ENCODE measurements around the gene POLE. TPM values are rescaled to one million over a fixed set of nuclear protein-coding genes. Genes with fewer than 3 reads are reported as not detected.
"Not testable (repeated sequence)": the region's sequence is repeated elsewhere in the genome, so short reads cannot be mapped to it uniquely, and the experiment has no call there.

POLE gene
- polyA plus RNA-seq, 3 donors: 54.6 to 63.3 (median 62.3) TPM

DNA sequence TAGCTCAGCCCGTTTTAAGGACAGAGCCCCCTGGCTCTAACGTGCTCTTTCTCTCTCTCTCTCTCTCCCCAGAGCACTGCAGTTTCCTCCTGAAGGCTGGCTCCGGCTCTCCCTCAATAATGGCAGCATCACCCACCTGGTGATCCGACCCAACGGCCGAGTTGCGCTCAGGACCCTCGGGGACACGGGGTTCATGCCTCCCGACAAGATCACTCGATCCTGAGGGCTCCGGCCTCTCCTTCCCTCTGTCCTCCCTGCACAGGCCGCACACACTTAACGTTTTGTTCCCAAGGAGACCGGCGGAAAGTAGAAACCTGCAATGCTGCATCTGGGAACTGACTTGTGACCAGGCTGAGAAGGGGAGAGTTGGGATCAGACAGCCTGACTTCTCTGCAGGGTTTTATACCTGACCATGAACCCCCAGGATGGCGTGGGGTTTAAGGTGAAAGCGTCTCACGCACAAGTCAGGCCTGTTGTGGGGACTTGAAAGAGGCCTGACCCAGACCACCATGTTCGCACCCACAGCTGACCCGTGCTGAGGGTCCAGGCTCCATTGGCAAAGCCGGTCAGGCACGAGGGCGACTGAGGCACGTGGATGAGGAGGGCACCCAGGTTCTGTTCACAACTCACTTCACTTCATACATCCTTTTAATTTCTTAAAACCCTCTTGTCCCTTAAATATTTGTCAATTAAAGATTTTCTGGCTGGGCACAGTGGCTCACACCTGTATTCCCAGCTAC is 33.6 kb upstream of the POLE start:
- no peak for DNase-seq

DNA sequence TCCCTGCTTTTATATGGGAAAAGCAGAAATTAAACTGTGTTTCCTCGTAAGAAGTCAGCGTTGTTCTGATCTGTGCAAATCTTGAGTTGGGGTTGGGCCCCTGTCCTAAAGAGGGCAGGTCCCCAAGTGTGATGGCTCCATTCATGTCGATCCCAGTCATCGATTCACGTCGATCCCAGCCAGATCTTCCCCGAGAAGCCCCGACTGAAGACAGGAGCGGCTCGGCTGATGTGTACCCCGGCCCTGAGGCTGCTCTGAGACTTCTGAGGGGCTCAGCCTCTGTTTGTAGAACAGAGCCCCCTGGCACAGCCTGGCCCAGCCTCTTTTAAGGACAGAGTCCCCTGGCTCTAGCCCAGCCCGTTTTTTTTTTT is 32.8 kb upstream of the POLE start:
- no peak for DNase-seq

DNA sequence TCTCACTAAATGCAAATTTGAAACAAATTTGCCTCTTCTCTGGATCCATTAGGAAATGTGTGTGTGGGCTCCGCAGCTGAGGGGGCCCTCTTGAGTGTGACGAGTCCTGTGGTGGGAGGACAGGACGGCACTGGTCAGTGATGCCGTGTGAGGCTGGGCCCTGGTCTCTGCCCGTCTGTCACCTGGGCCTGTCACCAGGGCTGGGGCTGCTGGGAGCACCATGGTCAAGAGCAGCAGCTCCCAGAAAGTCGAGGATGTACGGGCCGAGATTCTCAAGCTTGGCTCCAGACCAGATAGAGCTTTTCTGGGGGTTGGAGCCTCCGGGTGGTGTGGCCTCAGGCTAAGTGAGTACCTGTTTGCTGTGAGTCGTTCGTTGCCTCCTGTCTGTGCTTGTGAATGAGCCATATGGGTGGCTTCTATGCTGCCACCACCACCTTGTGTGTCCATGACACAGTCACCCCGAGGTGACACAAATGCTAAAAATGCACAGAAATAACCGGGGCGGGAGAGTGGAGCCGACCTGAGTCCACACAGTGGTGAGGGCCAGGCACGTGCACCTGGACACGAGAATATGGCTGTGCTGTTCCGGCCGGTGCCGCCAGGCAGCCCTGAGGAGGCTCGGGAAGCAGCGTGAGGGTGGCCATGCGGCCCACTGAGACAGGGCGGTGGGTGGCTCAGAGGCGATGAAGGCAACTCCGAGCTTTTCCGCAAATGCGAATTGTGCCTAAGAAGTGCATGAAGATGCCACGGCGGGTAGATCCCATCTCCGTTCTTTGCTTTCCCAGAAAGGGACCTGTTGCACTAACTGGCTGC is 32.2 kb upstream of the POLE start:
- no peak for DNase-seq

DNA sequence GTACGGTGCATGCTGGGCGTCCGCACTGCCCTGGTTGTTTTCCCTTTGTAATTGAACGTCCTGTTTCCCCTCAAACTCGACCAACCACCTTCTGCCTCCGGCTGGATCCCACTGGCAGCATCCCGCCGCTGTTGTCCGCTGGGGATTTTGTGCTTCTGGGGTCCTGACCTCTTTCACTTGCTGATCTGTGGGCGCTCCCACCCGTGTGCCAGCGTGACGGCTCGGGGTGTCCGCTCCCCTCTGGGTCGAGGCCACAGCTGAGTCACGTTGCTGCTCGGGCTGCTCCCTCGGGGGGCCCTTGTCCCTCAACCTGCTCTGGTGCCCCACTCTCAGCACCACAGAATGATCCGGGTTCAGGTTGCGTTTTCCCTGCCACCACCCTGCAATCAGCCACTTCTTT is 31.5 kb upstream of the POLE start:
- no peak for DNase-seq

DNA sequence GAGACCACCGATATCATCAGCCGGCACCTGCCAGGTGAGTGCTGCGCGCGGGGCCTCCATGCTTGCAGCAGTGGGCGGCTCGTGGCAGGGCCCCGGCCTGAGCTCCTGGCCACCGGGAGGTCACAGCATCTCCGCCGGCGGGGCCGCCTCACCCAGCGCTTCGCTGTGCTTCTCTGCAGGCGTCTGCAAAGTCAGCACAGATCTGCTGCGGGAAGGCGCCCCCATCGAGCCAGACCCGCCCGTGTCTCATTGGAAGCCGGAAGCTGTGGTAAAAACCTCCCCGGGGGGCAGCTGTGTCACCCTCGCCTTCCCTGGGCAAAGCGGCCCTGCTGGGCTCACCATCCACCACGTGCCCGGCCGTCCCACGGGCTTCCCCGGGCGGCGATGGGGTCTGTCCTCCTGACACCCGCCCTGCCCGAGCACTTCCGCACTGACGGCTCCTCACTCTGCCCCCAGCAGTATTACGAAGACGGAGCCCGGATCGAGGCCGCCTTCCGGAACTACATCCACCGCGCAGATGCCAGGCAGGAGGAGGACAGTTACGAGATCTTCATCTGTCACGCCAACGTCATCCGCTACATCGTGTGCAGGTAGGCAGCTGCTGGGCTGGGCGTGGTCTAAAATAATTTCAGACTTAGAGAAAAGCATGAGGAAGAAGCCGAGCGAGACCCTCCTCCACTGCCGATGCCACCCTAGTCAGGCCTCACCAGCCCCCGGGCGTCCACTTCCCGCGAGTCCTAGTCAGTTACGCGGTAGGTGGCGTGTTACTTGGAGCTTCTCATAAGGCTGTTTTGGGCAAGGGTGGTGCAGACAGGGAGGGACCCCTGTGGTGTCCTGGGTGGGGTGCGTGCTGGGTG is 30.6 kb upstream of the POLE start:
- DNase-seq: no peak

DNA sequence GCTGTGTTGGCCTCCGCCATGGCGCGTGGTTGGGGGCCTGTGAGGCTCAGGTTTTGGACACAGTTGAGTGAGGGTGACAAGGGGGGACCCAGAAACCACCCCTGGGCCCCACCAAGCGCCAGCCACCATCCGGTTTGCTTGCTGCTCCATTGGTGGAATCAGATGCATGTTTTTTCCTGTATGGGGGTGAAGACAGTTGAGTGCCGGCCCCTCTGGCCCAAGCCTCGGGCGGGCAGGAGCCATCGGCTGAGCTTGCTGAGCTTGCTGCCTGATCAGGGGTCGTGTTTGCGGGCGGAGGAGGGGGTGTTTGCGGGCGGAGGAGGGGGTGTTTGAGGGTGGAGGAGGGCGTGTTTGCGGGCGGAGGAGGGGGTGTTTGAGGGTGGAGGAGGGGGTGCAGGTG is 29.9 kb upstream of the POLE start:
- DNase-seq: no peak

DNA sequence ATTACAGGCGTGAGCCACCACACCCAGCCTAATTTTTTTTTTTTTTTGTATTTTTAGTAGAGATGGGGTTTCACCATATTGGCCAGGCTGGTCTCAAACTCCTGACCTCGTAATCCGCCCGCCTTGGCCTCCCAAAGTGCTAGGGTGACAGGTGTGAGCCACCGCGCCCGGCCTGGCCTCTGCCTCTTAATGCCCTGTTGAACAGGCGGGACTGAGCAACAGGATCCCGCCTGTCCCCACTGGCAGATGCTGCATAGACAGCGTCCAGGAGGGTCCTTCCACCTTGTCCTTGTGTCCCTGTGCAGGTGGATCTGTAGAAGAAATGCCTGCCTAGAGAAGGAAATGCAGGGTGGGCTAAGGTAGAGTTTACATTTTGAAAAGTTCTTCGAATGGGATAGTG is 29.2 kb upstream of the POLE start:
- DNase-seq: no peak

DNA sequence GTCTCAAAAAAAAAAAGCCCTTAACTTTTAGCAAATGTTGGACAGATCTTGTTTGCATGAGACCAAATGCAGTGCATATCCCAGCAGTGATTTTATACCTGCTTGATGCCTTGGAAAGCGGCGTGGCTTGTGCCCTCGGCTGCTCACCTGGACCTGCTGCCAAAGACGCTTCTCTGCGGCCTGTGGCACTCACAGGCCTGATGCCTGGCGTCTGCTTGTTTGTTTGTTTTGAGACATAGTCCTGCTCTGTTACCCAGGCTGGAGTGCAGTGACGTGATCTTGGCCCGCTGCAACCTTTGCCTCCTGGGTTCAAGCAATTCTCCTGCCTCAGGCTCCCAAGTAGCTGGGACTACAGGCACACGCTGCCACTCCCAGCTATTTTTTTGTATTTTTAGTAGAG is 28.7 kb upstream of the POLE start:
- no peak for DNase-seq

DNA sequence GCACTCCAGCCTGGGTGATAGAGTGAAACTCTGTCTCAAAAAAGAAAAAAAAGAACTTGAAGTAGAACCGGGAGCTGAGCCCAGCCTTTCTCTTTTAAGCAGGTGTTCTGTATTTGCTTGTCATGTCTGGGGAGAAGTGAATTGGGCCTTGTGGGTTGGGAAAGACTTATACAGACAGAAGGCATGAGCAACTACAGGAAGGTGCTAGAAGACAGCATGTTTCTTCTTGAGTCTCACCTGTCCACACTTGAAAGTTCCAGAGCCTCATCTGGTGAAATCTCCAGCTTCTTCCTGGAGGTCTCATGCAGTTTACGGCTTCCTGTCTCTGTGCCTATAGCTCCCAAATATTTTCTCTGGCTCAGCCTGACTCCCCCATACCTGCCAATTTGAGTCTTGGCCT is 26.0 kb upstream of the POLE start:
- DNase-seq: no peak

DNA sequence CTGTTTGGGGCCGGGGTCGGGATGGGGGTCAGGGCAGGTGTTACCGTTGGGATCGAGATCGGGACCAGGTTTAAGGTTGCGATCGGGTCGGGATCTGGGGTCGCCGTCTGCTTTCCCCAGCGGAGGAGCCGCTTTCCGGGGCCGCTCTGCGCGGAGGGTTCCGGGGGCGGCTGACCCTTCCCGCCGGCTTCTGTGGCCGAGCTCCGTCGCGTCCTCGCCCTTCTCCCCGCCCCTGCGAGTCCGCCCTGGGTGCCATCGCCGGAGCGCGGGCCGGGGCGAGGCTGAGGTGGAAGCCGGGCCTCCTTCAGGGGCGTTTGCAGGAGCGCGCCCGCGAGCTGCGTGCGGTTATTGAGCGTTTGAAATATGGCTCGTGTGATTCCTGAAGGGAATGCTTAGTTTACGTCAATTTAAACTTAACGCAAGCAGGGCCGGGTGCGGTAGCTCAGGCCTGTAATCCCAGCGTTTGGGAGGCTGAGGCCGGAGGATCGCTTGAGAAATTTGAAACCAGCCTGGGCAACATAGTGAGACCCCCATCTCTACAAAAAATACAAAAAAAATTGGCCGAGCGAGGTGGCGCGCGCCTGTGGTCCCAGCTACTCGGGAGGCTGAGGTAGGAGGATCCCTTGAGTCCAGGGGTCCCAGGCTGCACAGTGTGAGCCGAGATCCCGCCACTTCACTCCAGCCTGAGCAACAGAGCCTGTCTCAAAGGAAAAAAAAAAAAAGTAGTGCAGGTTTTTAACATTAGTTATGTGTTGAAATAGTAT is 24.1 kb upstream of the POLE start:
- no peak for DNase-seq

DNA sequence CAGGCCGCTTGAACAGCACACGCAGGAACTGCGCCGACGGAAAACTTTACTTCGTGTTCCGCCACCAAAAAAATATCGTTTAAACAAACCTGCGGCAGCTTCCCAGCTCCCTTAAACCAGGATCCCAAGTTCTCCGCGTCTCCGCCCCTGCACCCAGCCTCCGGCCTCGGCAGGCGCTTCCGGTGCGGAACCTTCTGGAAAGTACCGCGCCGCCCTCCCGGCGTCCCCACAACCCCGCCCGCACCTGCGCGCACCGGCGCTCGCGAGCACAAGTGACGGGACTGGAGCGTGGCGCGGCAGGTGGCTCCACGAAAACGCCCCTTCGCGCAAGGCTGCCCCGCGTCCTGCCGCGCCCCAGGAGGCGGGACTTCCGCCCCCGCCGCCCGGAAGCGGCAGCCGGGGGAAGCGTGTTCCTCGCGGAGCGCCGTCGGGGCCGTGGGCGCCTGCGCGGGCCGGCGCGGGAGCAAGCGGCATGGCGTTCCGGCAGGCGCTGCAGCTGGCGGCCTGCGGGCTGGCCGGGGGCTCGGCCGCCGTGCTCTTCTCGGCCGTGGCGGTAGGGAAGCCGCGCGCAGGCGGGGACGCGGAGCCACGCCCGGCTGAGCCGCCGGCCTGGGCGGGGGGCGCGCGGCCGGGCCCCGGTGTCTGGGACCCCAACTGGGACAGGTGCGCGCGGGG is 23.4 kb upstream of the POLE start, which contains the start of gene PGAM5:
TSS of gene PGAM5 (plus strand) at position 438 of the 675 bp plus-strand sequence. CDS start at position 473, 35 bp downstream.
- peak; percentile 85 for DNase-seq

DNA sequence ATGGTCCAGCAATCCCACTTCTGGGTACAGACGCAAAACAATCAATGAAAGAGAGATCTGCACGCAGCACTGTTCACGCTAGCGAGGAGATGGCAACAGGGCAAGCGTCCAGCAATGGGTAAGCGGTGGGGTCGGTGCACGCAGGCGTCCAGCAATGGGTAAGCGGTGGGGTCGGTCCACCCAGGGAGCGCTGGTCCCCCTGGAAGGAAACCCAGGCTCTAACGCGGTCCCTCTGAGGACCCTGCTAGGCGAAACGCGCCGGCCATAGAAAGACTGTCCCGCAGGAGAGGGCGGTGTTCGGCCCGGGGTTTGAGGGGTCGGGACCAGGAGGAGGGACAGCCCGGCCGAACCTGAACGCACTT is 22.9 kb upstream of the POLE start:
- no peak for DNase-seq

DNA sequence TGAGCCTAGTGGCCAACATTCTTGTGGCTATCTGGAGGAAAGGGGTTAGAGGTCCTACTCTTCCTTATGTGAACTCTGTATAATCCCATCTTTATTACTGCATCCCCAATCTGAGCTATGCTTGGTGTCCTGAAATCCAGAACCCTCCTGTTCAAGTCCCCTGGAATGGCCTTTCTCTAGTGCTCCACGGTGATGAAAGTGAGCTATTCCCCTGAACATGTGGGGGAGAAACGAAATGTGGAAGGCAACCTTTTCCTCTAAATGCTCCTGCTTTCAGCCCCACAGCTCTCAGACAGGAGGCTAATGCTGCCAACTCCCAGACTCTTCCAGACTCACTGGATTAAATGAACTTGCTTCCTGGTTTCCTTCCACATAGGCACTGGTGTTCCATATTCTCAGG is 21.0 kb upstream of the POLE start:
- DNase-seq: no peak

DNA sequence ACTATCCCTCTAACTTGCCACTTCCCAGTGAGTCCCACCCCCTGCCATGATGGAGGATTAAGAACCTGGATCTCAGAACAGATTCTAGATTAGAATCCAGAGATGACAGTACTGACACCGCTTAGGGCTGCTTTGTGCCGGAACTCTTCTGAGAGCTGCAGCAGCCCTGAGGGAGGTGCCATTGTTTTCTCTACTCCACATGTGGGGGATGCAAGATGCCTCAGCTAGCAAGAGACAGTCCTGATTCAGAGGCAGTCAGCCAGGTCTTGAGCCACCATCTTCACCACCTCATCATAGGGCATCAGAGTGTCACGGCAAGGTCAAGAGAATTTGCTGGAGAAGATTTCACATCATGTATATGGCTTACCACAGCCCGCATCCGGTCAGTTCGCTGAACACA is 20.1 kb upstream of the POLE start:
- no peak for DNase-seq

DNA sequence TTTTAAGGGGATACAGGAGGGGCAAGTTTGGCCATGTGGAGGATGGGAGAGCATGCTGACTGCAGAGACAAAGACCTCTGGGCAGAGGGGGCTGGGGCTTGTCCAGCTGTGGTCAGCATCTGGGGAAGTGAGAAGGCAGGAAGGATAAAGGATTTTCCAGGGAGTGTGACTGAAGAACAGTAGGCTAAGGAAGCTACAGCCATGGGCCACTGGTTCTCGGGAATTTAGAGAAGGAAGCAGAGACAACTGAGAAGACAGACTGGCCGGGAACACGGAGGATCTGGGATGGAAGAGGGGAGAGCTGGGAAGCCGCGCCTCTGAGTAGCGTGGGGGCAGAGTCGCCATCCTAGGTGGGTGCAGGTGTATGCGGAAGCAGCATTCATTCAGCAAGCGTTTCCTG is 16.5 kb upstream of the POLE start:
- DNase-seq: no peak

DNA sequence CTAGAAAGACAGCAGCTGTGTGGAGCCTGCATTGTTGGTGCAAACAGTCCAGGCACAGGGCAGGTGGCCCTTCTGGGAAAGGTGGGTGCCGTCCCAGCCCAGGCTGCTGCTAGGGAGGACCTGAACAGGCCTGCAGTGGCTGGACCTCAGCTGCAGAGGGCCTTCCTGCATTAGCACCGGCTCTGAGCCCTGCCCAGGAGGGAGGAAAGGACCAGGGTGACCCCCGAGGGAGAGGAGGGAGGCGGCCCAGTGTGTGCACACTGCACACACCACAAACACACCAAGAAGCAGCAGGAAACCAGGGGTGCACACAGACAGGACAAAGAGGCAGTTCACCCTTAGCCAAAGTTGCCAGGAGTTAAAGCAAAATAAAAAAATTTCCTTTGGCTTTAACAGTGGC is 15.5 kb upstream of the POLE start:
- no peak for DNase-seq

DNA sequence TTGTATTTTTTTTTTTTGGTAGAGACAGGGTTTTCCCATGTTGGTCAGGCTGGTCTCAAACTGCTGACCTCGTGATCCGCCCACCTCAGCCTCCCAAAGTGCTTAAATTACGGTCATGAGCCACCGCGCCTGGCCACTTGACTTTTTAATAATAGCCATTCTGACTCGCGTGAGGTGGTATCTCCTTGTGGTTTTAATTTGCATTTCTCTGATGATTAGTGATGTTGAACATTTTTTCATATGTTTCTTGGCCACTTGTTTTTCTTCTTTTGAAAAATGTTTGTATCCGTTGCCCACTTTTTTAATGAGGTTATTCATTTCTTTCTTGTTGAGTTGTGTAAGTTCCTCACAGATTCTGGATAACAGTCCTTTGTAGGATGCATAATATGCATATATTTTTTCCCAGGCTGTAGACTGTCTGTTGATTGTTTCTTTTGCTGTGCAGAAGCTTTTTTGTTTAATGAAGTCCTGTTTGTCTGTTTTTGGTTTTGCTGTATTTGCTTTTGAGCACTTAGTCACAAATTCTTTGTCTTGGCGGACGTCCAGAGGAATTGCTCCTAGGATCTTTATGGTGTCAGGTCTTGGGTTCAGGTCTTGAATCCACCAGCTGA is 13.2 kb upstream of the POLE start:
- no peak for DNase-seq

DNA sequence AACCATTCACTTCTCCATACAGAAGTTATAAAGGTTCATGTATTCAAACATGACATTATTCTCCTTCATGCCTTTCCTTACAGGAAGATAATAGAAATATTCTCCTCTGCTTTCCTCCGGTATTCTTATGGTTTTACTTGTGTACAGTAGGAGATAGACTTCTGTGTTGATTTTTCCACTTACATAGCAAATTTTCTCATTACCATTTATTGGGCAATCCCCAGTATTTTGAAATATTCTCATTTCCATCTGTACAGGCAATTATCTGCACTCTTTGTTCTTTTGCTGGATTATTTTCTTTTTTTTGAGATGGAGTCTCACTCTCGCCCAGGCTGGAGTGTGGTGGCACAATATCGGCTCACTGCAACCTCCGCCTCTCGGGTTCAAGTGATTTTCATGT is 11.2 kb upstream of the POLE start:
- no peak for DNase-seq

DNA sequence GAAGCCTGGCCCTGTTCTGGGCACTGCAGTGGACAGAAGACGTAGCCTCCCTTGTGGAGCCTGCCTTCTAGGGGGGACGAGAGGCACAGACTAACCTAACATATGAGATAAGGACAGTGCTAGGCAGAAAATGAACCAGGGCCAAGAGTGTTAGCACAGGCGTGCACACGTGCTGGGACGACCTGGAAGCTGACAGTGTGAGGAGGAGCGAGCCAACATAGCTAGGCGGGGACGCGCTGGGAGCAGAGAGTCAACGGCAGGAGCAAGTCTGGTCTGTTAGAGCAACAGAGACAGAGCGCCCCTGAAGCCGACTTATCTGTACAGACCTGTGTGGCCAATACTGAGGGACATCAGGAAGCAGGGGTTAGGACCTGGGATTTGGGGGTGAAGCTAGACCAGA is 8.3 kb upstream of the POLE start:
- no peak for DNase-seq

DNA sequence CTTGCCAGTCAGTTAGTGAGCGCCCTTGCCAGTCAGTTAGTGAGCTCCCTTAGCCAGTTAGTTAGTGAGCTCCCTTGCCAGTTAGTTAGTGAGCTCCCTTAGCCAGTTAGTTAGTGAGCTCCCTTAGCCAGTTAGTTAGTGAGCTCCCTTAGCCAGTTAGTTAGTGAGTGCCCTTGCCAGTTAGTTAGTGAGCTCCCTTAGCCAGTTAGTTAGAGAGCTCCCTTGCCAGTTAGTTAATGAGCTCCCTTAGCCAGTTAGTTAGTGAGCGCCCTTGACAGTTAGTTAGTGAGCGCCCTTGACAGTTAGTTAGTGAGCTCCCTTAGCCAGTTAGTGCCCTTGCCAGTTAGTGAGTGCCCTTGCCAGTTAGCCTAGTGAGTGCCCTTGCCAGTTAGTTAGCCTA is 7.7 kb upstream of the POLE start:
- not testable (repeated sequence) for DNase-seq

DNA sequence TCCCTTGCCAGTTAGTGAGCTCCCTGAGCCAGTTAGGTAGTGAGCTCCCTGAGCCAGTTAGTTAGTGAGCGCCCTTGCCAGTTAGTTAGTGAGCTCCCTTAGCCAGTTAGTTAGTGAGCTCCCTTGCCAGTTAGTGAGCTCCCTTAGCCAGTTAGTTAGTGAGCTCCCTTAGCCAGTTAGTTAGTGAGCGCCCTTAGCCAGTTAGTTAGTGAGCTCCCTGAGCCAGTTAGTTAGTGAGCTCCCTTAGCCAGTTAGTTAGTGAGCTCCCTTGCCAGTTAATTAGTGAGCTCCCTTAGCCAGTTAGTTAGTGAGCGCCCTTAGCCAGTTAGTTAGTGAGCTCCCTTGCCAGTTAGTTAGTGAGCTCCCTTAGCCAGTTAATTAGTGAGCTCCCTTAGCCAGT is 4.9 kb upstream of the POLE start:
- not testable (repeated sequence) for DNase-seq
